Measurements from ENCODE around the gene WBP2NL. TPM values are rescaled to one million over a fixed set of nuclear protein-coding genes. Genes with fewer than 3 reads are reported as not detected.

The WBP2NL gene
- total RNA-seq, 1 donor, result 0.72 TPM

GRCh38 chr22:42041784-42042183 lies 43.2 kb downstream of the WBP2NL start:
- H3K4me3 ChIP-seq (ENCODE audit: insufficient read depth, low read length), result no peak overlapping the region
- no peak overlapping the region for H3K4me2 ChIP-seq (ENCODE audit: insufficient read depth, low read length)
- no peak for DNase-seq (ENCODE audit: insufficient read length, low spot score, missing footprints)
- no peaks in the 10 kb centered on the region for H3K79me2 ChIP-seq (ENCODE audit: insufficient read depth, low read length)
- H3K27ac ChIP-seq (ENCODE audit: low read depth, low read length), result no peak overlapping the region
- H3K36me3 ChIP-seq (ENCODE audit: insufficient read depth, low read length), result no peaks in the 10 kb centered on the region
- H3K27me3 ChIP-seq (ENCODE audit: insufficient read depth, low read length), result no peaks in the 10 kb centered on the region
- H3K9me3 ChIP-seq (ENCODE audit: low read depth, low read length), result no peaks in the 10 kb centered on the region
- no peak overlapping the region for H2AFZ ChIP-seq (ENCODE audit: low read length)
- no peaks in the 10 kb centered on the region for H3K4me1 ChIP-seq (ENCODE audit: insufficient read depth, low read length)
- no peak for TF ChIP-seq CTCF (IDR thresholded peaks at IDR 0.05; ENCODE audit: extremely low read depth, low read depth, low read length)
- no peaks in the 10 kb centered on the region for H4K20me1 ChIP-seq (ENCODE audit: insufficient read depth, low read length)

- no peak overlapping the region for H3K4me3 ChIP-seq (ENCODE audit: insufficient read depth, low read length)
- no peak overlapping the region for H3K4me2 ChIP-seq (ENCODE audit: insufficient read depth, low read length)
- no peak overlapping the region for H3K27ac ChIP-seq (ENCODE audit: low read depth, low read length)
- no peak for DNase-seq (ENCODE audit: insufficient read length, low spot score, missing footprints)
- no peak overlapping the region for H2AFZ ChIP-seq (ENCODE audit: low read length)
- H3K36me3 ChIP-seq (ENCODE audit: insufficient read depth, low read length), result no peaks in the 10 kb centered on the region
- no peaks in the 10 kb centered on the region for H3K4me1 ChIP-seq (ENCODE audit: insufficient read depth, low read length)
- H4K20me1 ChIP-seq (ENCODE audit: insufficient read depth, low read length), result no peaks in the 10 kb centered on the region
- no peaks in the 10 kb centered on the region for H3K79me2 ChIP-seq (ENCODE audit: insufficient read depth, low read length)
- TF ChIP-seq CTCF (IDR thresholded peaks at IDR 0.05; ENCODE audit: extremely low read depth, low read depth, low read length), result no peak
- no peaks in the 10 kb centered on the region for H3K9me3 ChIP-seq (ENCODE audit: low read depth, low read length)
- no peaks in the 10 kb centered on the region for H3K27me3 ChIP-seq (ENCODE audit: insufficient read depth, low read length)
These were observed 52.1 kb downstream of the WBP2NL start for GRCh38 chr22:42050641-42051180.

- no peak for DNase-seq (ENCODE audit: insufficient read length, low spot score, missing footprints)
- Histone ChIP-seq H4K20me1 (ENCODE audit: insufficient read depth, low read length) (no peaks in the 10 kb centered on the region), H3K4me1 (ENCODE audit: insufficient read depth, low read length) (no peaks in the 10 kb centered on the region), H3K27ac (ENCODE audit: low read depth, low read length) (no peak overlapping the region), H3K4me2 (ENCODE audit: insufficient read depth, low read length) (no peak overlapping the region), H3K36me3 (ENCODE audit: insufficient read depth, low read length) (no peaks in the 10 kb centered on the region), H3K79me2 (ENCODE audit: insufficient read depth, low read length) (no peaks in the 10 kb centered on the region), H3K27me3 (ENCODE audit: insufficient read depth, low read length) (no peaks in the 10 kb centered on the region), H3K9me3 (ENCODE audit: low read depth, low read length) (peaks cover 5% of the 10 kb centered on the region), H2AFZ (ENCODE audit: low read length) (no peak overlapping the region), H3K4me3 (ENCODE audit: insufficient read depth, low read length) (no peak overlapping the region)
- TF ChIP-seq CTCF (IDR thresholded peaks at IDR 0.05; ENCODE audit: extremely low read depth, low read depth, low read length), result no peak
These were observed 54.2 kb downstream of the WBP2NL start for GRCh38 chr22:42052765-42053164.

- Histone ChIP-seq H3K9me3 (ENCODE audit: low read depth, low read length) (peaks cover 5% of the 10 kb centered on the region), H4K20me1 (ENCODE audit: insufficient read depth, low read length) (no peaks in the 10 kb centered on the region), H3K79me2 (ENCODE audit: insufficient read depth, low read length) (no peaks in the 10 kb centered on the region), H2AFZ (ENCODE audit: low read length) (no peak overlapping the region), H3K4me1 (ENCODE audit: insufficient read depth, low read length) (no peaks in the 10 kb centered on the region), H3K27me3 (ENCODE audit: insufficient read depth, low read length) (no peaks in the 10 kb centered on the region), H3K4me3 (ENCODE audit: insufficient read depth, low read length) (no peak overlapping the region), H3K4me2 (ENCODE audit: insufficient read depth, low read length) (no peak overlapping the region), H3K27ac (ENCODE audit: low read depth, low read length) (no peak overlapping the region), H3K36me3 (ENCODE audit: insufficient read depth, low read length) (peaks cover 13% of the 10 kb centered on the region)
- no peak for TF ChIP-seq CTCF (IDR thresholded peaks at IDR 0.05; ENCODE audit: extremely low read depth, low read depth, low read length)
- peak; percentile 11 for DNase-seq (ENCODE audit: insufficient read length, low spot score, missing footprints)
These were observed 58.3 kb downstream of the WBP2NL start for GRCh38 chr22:42056757-42057511.
